Mucosa of stomach (tissue), 1 donor: ENCODE data around the gene TBC1D8.

Experiments used
- H3K27me3 ChIP-seq: one replicate; pipeline ENCODE4 v1.7.0; 2013; ENCODE audit warnings: mild to moderate bottlenecking, low read length; ENCODE audit not compliant: control insufficient read depth, insufficient read depth
- H3K36me3 ChIP-seq: one replicate; pipeline ENCODE4 v1.7.0; 2013; ENCODE audit warnings: low read length; ENCODE audit not compliant: control insufficient read depth, insufficient read depth
- H3K4me1 ChIP-seq: one replicate; pipeline ENCODE4 v1.7.0; 2013; ENCODE audit warnings: mild to moderate bottlenecking, low read length; ENCODE audit not compliant: control insufficient read depth, insufficient read depth
- H3K4me3 ChIP-seq: one replicate; pipeline ENCODE4 v1.7.0; 2013; ENCODE audit warnings: low read length
- H3K9ac ChIP-seq: one replicate; pipeline ENCODE4 v1.7.0; 2013; ENCODE audit warnings: mild to moderate bottlenecking, low read length, moderate library complexity
- H3K9me3 ChIP-seq: one replicate; pipeline ENCODE4 v1.7.0; 2013; ENCODE audit warnings: mild to moderate bottlenecking, low read length, moderate library complexity; ENCODE audit not compliant: control insufficient read depth
- donor health status: Pancreatic carcinoma.

TBC1D8 gene

DNA sequence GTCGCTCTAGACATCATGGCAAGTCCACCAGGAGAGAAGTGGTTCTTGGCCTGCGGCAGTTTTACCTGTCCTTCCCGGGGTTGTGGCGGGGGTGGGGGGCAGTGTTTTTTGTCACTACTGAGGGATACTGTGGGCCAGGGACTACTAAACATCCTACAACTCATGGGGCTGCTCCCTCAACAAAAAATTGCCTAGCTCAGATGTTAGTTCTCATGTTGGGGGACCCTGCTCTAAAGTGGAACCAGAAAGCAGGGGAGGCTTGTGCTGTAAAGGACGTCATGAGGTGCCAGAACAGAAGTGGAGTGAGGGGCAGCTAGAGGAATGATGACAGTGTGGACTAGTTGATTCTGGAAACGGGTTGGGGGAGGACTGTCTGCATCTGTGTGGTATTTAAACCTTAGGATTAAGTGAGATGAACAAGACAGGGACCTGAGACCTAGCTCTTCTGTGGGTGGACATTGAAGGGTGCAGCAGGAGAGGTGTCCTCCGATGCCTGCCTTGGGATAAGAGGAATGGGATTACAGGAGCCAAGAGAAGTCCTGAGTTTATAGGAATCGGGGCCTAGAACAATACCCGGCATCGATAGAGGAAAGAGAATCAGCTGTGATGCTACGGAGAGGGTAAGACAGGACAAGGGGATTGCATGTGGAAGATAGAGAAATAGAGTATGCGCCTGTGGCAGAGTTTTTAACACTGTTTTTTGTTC, 146.4 kb downstream of the TBC1D8 start:
- Histone ChIP-seq H3K4me1 (peaks cover 17% of the 10 kb centered on the region), H3K9me3 (no peaks in the 10 kb centered on the region), H3K9ac (no peak overlapping the region), H3K4me3 (no peak overlapping the region), H3K27me3 (no peaks in the 10 kb centered on the region), H3K36me3 (peaks cover 27% of the 10 kb centered on the region)

DNA sequence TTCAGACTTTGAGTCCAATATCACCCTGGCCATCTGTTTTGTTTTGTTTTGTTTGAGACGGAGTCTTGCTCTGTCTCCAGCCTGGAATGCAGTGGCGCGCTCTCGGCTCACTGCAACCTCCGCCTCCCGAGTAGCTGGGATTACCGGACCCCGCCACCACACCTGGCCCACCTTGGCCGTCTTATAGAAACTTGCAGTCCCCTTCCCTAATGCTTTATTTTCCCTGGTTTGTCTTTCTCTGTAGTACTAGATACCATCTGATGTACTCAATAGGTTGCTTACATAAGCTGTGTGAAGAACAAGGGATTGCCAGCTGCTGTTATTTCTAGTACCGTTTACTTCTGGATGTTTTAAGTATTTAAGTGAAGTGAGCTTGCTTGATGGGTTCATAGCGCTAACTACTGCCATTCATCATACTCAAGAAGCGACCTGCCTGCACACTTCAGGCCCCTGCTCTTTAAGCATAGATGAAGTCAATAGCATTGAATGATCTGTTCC, 147.9 kb downstream of the TBC1D8 start:
- H3K9ac ChIP-seq, result peak overlapping the region; percentile 94
- peaks cover 27% of the 10 kb centered on the region for H3K36me3 ChIP-seq
- H3K9me3 ChIP-seq, result no peaks in the 10 kb centered on the region
- H3K4me3 ChIP-seq, result peak overlapping the region; percentile 93
- H3K27me3 ChIP-seq, result no peaks in the 10 kb centered on the region
- H3K4me1 ChIP-seq, result peaks cover 17% of the 10 kb centered on the region

DNA sequence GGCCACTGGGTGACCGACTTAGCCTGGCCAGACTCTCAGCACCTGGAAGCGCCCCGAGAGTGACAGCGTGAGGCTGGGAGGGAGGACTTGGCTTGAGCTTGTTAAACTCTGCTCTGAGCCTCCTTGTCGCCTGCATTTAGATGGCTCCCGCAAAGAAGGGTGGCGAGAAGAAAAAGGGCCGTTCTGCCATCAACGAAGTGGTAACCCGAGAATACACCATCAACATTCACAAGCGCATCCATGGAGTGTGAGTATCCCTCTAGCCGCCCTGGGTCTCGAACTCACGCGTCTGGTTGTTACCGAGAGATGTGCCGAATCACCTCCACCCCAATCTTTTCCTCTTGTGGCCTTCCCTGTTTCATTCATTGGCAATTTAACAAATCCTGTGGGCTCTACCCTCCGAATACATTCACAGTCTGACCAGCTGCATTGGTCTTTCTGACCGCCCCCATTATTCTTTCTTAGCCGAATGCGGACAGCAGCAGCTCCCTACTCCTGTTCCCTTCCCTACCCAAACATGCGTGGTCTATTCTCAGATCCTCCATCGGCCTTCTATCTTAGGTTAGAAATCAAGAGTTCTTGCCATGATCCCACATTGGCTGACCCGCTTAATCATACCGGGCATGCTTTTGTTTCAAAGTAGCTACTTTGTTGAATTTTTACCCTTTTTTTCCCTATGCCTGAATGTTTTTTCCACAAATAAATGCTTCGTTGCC, 148.5 kb downstream of the TBC1D8 start:
- H3K9me3 ChIP-seq, result no peaks in the 10 kb centered on the region
- H3K4me3 ChIP-seq, result peak overlapping the region; percentile 93
- peaks cover 17% of the 10 kb centered on the region for H3K4me1 ChIP-seq
- H3K27me3 ChIP-seq, result no peaks in the 10 kb centered on the region
- H3K9ac ChIP-seq, result peak overlapping the region; percentile 94
- H3K36me3 ChIP-seq, result peaks cover 25% of the 10 kb centered on the region

DNA sequence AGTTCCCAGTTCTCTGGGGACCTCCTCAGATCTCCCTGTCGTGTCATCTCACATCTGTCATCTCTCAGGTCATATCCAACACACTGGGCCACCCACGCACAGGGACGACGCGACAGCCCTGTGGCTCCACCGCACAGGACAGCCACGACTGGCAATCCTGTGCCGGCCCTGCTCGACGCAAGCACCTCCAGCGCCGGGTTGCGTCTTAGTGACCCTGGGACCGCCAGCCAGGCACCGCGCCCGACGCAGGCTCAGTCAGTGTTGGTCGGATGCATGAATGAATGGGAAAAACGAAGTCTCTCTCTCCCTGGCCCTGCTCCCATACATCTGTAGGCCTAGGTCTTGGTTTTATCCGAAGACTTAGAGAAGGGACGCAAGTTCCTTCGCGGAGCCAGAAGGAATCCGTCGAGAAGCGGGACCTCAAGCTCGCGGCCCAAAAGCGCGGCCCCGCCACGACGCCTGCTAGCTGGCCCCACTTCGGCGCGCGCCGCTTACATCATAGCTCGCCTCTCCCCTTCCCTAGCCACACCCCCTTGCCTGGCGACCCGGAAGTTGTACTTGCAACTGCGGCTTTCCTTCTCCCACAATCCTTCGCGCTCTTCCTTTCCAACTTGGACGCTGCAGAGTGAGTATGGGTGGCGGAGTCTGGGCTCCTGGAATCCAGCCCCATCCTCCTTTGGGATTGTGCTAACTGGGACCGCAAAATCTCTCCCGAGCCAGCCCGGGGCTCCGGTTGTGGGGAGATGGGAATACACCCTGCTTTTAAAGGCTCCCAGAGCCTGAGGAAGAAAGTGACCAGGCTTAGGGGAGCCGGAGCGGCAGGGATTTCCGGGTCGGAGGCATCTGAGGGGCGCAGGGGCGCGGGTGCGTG, 149.3 kb downstream of the TBC1D8 start, which contains the start of gene RPL31:
Gene RPL31, plus strand, starts transcription at position 599 of the 871 bp plus-strand sequence. CDS start 413 bp downstream, outside the sequence.
- Histone ChIP-seq H3K27me3 (no peaks in the 10 kb centered on the region), H3K4me1 (peaks cover 17% of the 10 kb centered on the region), H3K36me3 (peaks cover 17% of the 10 kb centered on the region), H3K9me3 (no peaks in the 10 kb centered on the region), H3K9ac (peak within 1 kb of the TSS; percentile 94), H3K4me3 (peak within 1 kb of the TSS; percentile 93)

DNA sequence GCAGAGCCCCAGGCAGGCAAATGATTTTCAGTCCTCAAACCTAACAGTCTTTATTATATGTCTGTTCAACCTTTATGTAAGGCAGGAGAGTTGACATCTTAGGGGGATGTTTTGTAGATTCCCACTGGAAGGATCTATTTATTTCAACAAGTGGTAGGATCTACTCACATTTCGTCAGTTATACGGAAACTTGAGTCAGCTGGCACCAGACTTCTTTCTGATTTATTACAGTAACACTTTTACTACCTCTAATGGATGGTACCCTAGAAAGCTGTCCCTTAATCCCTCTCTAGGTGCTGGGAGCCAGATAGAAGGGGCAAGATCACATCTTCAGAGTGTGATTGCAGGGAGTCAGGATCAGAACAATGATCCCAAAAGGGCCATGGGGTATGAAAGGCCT, 151.2 kb downstream of the TBC1D8 start:
- Histone ChIP-seq H3K4me1 (peaks cover 17% of the 10 kb centered on the region), H3K4me3 (no peak overlapping the region)

DNA sequence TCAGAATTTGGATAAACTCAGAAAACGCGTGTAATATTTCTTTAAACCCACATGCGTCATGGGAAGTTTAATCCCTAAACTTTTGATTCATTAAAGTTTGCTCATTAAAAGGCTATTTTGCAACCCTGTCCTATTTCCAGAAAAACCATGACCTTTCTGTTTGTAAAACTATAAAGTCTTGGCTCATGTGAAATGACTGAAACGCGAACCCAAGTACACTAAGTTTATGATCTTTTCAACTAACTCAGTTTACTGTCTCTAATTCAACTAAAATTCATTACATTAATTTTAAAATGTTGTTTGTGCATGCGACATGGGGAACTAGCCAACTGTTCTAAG, 153.0 kb downstream of the TBC1D8 start:
- Histone ChIP-seq H3K9ac (no peak overlapping the region), H3K27me3 (no peaks in the 10 kb centered on the region), H3K9me3 (no peaks in the 10 kb centered on the region), H3K4me3 (no peak overlapping the region), H3K36me3 (peaks cover under 1% of the 10 kb centered on the region), H3K4me1 (peaks cover 4% of the 10 kb centered on the region)

More for the DNA sequence above, 151.2 kb downstream of the TBC1D8 start:
- H3K9ac ChIP-seq, result no peak overlapping the region
- H3K27me3 ChIP-seq, result no peaks in the 10 kb centered on the region
- no peaks in the 10 kb centered on the region for H3K9me3 ChIP-seq
- H3K36me3 ChIP-seq, result peaks cover 9% of the 10 kb centered on the region

DNA sequence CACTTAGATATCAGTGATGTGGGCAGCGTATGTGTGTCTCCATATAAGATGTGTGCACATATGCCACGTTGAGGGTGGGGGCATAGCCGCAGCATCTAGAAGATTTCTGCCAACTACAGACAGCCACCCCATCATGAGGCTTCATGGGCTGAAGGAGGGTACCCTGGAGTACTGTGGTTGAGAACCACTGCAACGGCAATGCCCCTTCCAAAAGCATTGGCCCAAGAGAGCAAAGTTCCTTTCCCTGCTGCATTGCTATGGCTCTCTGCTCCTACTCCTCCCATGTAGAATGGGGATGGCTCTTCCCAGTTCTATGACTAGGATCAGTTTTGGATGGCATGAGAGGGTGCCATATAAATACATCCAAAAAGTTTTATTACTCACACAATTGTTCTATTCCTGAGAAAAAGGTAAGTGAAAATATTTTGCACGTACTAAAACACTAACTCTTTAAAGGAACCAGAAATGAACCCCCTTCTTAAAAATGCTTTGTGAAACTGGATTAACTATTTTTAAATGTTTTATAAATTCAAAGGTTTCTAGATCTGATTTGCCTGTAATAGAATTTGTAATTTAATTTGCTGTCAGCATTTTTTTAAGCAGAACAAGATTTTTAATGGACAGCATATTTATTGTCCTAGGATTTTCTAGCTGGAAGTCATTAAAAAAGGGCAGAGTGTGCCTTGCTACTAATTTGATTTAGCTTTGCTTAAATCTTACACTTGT, 153.5 kb downstream of the TBC1D8 start:
- no peaks in the 10 kb centered on the region for H3K27me3 ChIP-seq
- no peak overlapping the region for H3K4me3 ChIP-seq
- no peak overlapping the region for H3K9ac ChIP-seq
- H3K9me3 ChIP-seq, result no peaks in the 10 kb centered on the region
- H3K4me1 ChIP-seq, result peaks cover 4% of the 10 kb centered on the region
- no peaks in the 10 kb centered on the region for H3K36me3 ChIP-seq

DNA sequence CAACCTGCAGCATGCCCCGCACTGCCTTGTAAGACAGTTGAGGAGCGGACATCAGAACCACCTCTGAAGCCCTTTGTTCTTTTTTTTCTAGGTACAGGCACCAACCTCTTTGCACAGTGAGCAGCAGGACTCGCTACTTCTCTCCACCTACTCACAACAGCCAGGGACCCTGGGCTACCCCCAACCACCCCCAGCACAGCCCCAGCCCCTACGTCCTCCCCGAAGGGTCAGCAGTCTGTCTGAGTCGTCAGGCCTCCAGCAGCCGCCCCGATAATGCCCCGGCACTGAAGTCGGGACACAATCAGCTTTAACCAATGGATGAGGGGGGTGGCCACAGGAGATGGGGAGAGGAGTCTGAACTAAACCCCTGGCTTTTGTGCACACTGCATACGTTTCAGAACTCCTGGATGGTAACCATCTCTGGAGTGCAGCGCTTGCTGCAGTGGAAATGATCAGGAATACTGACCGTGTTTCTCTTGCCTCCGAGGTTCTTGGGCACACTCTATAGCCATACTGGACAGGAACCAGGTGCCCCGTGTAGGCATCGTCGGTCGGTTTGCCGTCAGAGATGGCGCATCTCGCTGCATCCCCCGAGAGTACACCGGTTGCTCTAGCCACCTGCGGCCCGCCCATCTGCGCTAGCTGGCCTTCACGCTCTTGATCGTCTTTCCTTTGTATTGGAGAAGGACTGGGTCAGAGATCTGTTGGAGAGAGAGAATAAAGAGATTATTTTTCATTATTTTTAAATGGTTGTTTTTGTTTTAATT, 155.7 kb downstream of the TBC1D8 start:
- Histone ChIP-seq H3K36me3 (no peaks in the 10 kb centered on the region), H3K4me3 (no peak overlapping the region), H3K27me3 (no peaks in the 10 kb centered on the region), H3K4me1 (no peaks in the 10 kb centered on the region), H3K9ac (no peak overlapping the region), H3K9me3 (no peaks in the 10 kb centered on the region)

DNA sequence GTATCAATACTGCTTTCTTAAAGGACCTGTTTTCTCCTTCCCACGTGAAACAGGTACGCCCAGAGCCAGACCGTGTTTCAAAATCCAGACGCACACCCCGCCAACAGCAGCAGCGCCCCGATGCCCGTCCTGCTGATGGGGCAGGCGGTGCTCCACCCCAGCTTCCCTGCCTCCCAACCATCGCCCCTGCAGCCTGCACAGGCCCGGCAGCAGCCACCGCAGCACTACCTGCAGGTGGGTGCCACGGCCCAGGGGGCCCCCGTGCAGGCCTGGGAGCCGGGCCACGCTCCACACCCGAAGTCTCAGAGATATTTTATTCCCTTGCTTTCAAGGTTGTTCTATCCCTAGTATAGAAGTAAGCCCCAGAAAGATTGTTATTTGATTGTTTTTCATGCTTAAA, 157.9 kb downstream of the TBC1D8 start:
- Histone ChIP-seq H3K9me3 (no peaks in the 10 kb centered on the region), H3K9ac (no peak overlapping the region), H3K27me3 (no peaks in the 10 kb centered on the region), H3K4me1 (no peaks in the 10 kb centered on the region), H3K36me3 (no peaks in the 10 kb centered on the region), H3K4me3 (no peak overlapping the region)

DNA sequence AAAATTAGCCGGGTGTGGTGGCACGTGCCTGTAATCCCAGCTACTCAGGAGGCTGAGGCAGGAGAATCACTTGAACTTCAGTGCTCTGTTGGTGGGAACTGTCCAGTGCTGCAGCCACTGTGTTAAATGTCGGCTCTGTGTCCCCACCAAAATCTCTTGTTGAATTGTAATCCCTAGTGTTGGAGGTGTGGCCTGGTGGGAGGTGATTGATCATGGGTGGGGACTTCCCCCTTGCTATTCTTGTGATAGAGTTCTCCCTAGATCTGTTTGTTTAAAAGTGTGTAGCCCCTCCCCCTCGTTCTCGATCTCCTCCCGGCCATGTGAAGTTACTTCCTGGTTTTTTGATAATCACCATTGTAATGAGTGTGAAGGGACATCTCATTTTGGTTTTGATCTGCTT, 158.9 kb downstream of the TBC1D8 start:
- Histone ChIP-seq H3K9me3 (no peaks in the 10 kb centered on the region), H3K27me3 (no peaks in the 10 kb centered on the region), H3K36me3 (no peaks in the 10 kb centered on the region), H3K4me3 (no peak overlapping the region), H3K4me1 (no peaks in the 10 kb centered on the region), H3K9ac (no peak overlapping the region)

DNA sequence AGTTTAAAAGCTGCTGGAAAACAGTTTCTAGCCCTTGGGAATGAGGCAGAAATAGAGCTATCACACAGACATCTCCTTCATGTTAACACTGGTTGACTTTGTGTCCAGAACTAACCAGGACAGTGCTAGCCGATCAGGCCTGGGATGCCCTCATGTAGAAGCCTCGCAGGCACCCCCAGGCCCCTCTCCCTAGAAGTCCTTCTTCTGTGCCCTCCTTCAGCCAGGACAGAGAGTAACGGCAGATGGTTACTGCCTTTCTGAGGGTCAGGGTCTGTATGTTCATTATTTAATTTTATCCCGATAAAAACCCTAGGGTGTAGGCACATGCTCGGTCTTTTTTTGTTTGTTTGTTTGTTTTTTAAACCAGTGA, 159.8 kb downstream of the TBC1D8 start:
- Histone ChIP-seq H3K4me3 (no peak overlapping the region), H3K36me3 (no peaks in the 10 kb centered on the region), H3K4me1 (no peaks in the 10 kb centered on the region), H3K9ac (no peak overlapping the region), H3K27me3 (no peaks in the 10 kb centered on the region), H3K9me3 (no peaks in the 10 kb centered on the region)
